Parathyroid adenoma (tissue), 2 donors: ENCODE measurements around the gene NEK7.

Experiments
- H2AFZ ChIP-seq: fragments of 300-600 bp; sonication (generic); one replicate; pipeline ENCODE4 v1.7.0; 2017; ENCODE audit warnings: antibody characterized with exemption, mild to moderate bottlenecking
- H3K27ac ChIP-seq: fragments of 300-600 bp; sonication (generic); one replicate; pipeline ENCODE4 v1.7.0; 2017
- H3K27me3 ChIP-seq: fragments of 300-600 bp; sonication (generic); one replicate; pipeline ENCODE4 v1.7.0; 2017; ENCODE audit warnings: low read length; ENCODE audit not compliant: control insufficient read depth, insufficient read depth
- H3K36me3 ChIP-seq: fragments of 300-600 bp; sonication (generic); one replicate; pipeline ENCODE4 v1.7.0; 2017; ENCODE audit warnings: low read length; ENCODE audit not compliant: control insufficient read depth, insufficient read depth
- H3K4me1 ChIP-seq: fragments of 300-600 bp; sonication (generic); one replicate; pipeline ENCODE4 v1.7.0; 2017; ENCODE audit warnings: control low read depth
- H3K4me2 ChIP-seq: fragments of 300-600 bp; sonication (generic); one replicate; pipeline ENCODE4 v1.7.0; 2017; ENCODE audit warnings: low read length
- H3K4me3 ChIP-seq: fragments of 300-600 bp; sonication (generic); one replicate; pipeline ENCODE4 v1.7.0; 2017; ENCODE audit warnings: low read depth, low read length
- H3K79me2 ChIP-seq: fragments of 300-600 bp; sonication (generic); one replicate; pipeline ENCODE4 v1.7.0; 2017; ENCODE audit warnings: control low read depth
- H3K9ac ChIP-seq: fragments of 300-600 bp; sonication (generic); one replicate; pipeline ENCODE4 v1.7.0; 2017; ENCODE audit warnings: mild to moderate bottlenecking
- H3K9me3 ChIP-seq: fragments of 300-600 bp; sonication (generic); one replicate; pipeline ENCODE4 v1.7.0; 2017; ENCODE audit warnings: low read length; ENCODE audit not compliant: control insufficient read depth
- TF ChIP-seq, protein P1 (sequence below): fragments of 300-600 bp; sonication (generic); IDR thresholded peaks from one replicate; pipeline ENCODE4 v1.7.0; 2017; ENCODE audit warnings: antibody characterized with exemption, mild to moderate bottlenecking
- donor health status: primary hyperparathyroidism.

The NEK7 gene

GRCh38 chr1:198234520-198235251, 77.9 kb downstream of the NEK7 start:
- Histone ChIP-seq H3K9ac (no peak overlapping the region), H3K4me2 (no peak overlapping the region), H2AFZ (no peak overlapping the region), H3K36me3 (no peaks in the 10 kb centered on the region), H3K27ac (no peak overlapping the region), H3K27me3 (no peaks in the 10 kb centered on the region), H3K79me2 (peaks cover 9% of the 10 kb centered on the region), H3K4me1 (no peaks in the 10 kb centered on the region), H3K4me3 (no peak overlapping the region), H3K9me3 (no peaks in the 10 kb centered on the region)
- TF ChIP-seq, protein P1, sequence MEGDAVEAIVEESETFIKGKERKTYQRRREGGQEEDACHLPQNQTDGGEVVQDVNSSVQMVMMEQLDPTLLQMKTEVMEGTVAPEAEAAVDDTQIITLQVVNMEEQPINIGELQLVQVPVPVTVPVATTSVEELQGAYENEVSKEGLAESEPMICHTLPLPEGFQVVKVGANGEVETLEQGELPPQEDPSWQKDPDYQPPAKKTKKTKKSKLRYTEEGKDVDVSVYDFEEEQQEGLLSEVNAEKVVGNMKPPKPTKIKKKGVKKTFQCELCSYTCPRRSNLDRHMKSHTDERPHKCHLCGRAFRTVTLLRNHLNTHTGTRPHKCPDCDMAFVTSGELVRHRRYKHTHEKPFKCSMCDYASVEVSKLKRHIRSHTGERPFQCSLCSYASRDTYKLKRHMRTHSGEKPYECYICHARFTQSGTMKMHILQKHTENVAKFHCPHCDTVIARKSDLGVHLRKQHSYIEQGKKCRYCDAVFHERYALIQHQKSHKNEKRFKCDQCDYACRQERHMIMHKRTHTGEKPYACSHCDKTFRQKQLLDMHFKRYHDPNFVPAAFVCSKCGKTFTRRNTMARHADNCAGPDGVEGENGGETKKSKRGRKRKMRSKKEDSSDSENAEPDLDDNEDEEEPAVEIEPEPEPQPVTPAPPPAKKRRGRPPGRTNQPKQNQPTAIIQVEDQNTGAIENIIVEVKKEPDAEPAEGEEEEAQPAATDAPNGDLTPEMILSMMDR, result no peak

- peaks cover 15% of the 10 kb centered on the region for H3K79me2 ChIP-seq
- no peak overlapping the region for H3K4me3 ChIP-seq
- no peaks in the 10 kb centered on the region for H3K9me3 ChIP-seq
- no peaks in the 10 kb centered on the region for H3K4me1 ChIP-seq
- H3K27me3 ChIP-seq, result no peaks in the 10 kb centered on the region
- no peak overlapping the region for H3K4me2 ChIP-seq
- H2AFZ ChIP-seq, result no peak overlapping the region
- H3K36me3 ChIP-seq, result no peaks in the 10 kb centered on the region
- no peak overlapping the region for H3K27ac ChIP-seq
- TF ChIP-seq, protein P1, result no peak
- H3K9ac ChIP-seq, result no peak overlapping the region
Measured at GRCh38 chr1:198238121-198238520, 81.3 kb downstream of the NEK7 start.

DNA sequence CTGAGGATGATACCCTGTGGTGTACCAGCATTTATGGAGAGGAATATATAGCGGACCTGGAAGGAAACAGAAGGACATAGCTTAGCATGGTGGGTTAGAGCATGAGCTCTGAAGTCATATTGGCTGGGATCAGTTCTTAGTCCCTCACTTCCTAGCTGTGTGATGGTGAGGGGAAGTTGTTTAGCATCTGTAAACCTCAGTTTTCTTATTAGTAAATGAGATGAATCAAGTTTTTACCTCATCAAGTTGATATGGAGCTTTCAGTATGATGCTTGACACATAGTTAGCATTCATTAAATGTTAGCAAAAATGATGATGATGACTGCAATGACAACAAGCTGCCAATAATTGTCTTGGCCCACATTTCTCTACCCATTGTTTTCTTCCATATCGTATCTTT, 84.8 kb downstream of the NEK7 start:
- Histone ChIP-seq H3K27me3 (no peaks in the 10 kb centered on the region), H3K4me1 (no peaks in the 10 kb centered on the region), H3K4me2 (no peak overlapping the region), H3K9ac (no peak overlapping the region), H3K9me3 (no peaks in the 10 kb centered on the region), H3K79me2 (peaks cover 10% of the 10 kb centered on the region), H3K4me3 (no peak overlapping the region), H3K27ac (no peak overlapping the region), H2AFZ (no peak overlapping the region), H3K36me3 (no peaks in the 10 kb centered on the region)
- TF ChIP-seq, protein P1, result no peak

DNA sequence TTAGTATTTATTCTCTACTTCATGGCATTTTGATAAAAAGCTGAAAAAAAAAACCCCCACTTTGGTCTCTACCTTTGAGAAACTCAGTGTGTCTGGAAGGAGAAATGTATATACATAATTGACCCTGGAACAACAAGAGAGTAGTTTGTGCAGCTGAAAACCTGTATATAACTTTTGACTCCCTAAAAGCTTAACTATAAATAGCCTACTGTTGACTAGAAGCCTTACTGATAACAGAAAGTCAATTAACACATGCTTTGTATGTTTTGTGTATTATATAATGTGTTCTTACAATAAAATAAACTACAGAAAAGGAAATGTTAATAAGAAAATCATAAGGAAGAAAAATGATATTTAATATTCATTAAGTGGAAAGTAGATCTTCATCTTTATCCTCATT, 88.0 kb downstream of the NEK7 start:
- TF ChIP-seq, protein P1, result no peak
- H2AFZ ChIP-seq, result no peak overlapping the region
- no peaks in the 10 kb centered on the region for H3K36me3 ChIP-seq
- no peak overlapping the region for H3K9ac ChIP-seq
- H3K27me3 ChIP-seq, result no peaks in the 10 kb centered on the region
- peaks cover 8% of the 10 kb centered on the region for H3K79me2 ChIP-seq
- H3K4me2 ChIP-seq, result no peak overlapping the region
- H3K4me3 ChIP-seq, result no peak overlapping the region
- H3K9me3 ChIP-seq, result no peaks in the 10 kb centered on the region
- H3K4me1 ChIP-seq, result no peaks in the 10 kb centered on the region
- no peak overlapping the region for H3K27ac ChIP-seq

DNA sequence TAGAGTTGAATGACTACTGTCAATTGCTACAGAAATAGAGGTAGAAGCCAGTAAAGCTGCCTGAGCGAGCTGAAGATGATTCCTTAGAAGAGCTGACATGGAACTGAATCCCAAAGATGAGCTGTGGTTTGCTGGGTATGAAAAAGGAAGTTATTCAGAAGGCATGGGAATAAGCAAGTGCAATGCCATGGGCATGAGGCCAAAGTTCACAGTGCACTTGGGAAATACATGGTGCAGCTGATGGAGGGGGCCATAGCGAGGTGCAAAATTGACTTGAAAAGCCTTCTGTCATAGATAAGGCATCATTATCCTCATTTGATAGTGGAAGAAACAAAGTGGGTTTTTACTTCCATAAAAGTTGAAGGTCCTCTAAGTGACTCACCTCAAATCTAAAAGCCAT, 88.6 kb downstream of the NEK7 start:
- Histone ChIP-seq H3K36me3 (no peaks in the 10 kb centered on the region), H3K4me1 (no peaks in the 10 kb centered on the region), H3K4me3 (no peak overlapping the region), H3K79me2 (peaks cover 8% of the 10 kb centered on the region), H2AFZ (no peak overlapping the region), H3K9ac (no peak overlapping the region), H3K27ac (no peak overlapping the region), H3K9me3 (no peaks in the 10 kb centered on the region), H3K4me2 (no peak overlapping the region), H3K27me3 (no peaks in the 10 kb centered on the region)
- TF ChIP-seq, protein P1, result no peak
